ENCODE data around the gene FCHSD2. TPM values are rescaled to one million over a fixed set of nuclear protein-coding genes. Genes with fewer than 3 reads are reported as not detected.
A peak's percentile ranks its signal among the peaks of the same experiment; 100 is the strongest.

Gene FCHSD2
- total and polyA plus RNA-seq, 10 donors, result 30.2 to 129 (median 69.7) TPM

GRCh38 chr11:73024639-73025038, 117.5 kb downstream of the FCHSD2 start:
- WGBS, 5 donors, result 92 to 97% (median 95%) methylated on average over 5 of the region's 5 CpGs

GRCh38 chr11:73019996-73020395, 122.1 kb downstream of the FCHSD2 start:
- H3K9me3 ChIP-seq, result peaks cover 3 to 34% (median 26%) of the 10 kb centered on the region in 8 donors
- WGBS, 5 donors, result 92 to 100% (median 93%) methylated on average over 1 of the region's 1 CpG
- peak overlapping the region in 1 of 8 donors; percentile 22 for H3K27ac ChIP-seq
- no peak for DNase-seq
- intact Hi-C loops (cut with DNase I; ENCODE audit: low total_unique reads), result no loop called here
- no peaks in the 10 kb centered on the region for H3K27me3 ChIP-seq (replicated peaks in 1 of 7)
- peaks cover 0 to 22% (median 3%) of the 10 kb centered on the region in 6 donors for H3K36me3 ChIP-seq
- peaks cover 0 to 37% (median 18%) of the 10 kb centered on the region in 6 donors for H3K4me1 ChIP-seq
- TF ChIP-seq, protein P1, sequence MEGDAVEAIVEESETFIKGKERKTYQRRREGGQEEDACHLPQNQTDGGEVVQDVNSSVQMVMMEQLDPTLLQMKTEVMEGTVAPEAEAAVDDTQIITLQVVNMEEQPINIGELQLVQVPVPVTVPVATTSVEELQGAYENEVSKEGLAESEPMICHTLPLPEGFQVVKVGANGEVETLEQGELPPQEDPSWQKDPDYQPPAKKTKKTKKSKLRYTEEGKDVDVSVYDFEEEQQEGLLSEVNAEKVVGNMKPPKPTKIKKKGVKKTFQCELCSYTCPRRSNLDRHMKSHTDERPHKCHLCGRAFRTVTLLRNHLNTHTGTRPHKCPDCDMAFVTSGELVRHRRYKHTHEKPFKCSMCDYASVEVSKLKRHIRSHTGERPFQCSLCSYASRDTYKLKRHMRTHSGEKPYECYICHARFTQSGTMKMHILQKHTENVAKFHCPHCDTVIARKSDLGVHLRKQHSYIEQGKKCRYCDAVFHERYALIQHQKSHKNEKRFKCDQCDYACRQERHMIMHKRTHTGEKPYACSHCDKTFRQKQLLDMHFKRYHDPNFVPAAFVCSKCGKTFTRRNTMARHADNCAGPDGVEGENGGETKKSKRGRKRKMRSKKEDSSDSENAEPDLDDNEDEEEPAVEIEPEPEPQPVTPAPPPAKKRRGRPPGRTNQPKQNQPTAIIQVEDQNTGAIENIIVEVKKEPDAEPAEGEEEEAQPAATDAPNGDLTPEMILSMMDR (IDR thresholded peaks at IDR 0.05 in 8 of 11, conservative IDR thresholded peaks at IDR 0.05 in 3 of 11), result no peak
- no peak for TF ChIP-seq POLR2A (IDR thresholded peaks at IDR 0.05)
- no peak for TF ChIP-seq POLR2AphosphoS5 (IDR thresholded peaks at IDR 0.05)
- no peak overlapping the region for H3K4me3 ChIP-seq

More at GRCh38 chr11:73024639-73025038, 117.5 kb downstream of the FCHSD2 start:
- Histone ChIP-seq H3K27ac (no peak overlapping the region), H3K4me1 (peaks cover 0 to 40% (median 16%) of the 10 kb centered on the region in 6 donors), H3K36me3 (peaks cover 0 to 61% (median 14%) of the 10 kb centered on the region in 6 donors), H3K4me3 (no peak overlapping the region), H3K27me3 (replicated peaks in 1 of 7) (no peaks in the 10 kb centered on the region), H3K9me3 (peaks cover 5 to 80% (median 59%) of the 10 kb centered on the region in 8 donors)
- TF ChIP-seq, protein P1 (IDR thresholded peaks at IDR 0.05 in 8 of 11, conservative IDR thresholded peaks at IDR 0.05 in 3 of 11), result no peak
- TF ChIP-seq POLR2AphosphoS5 (IDR thresholded peaks at IDR 0.05) (no peak), POLR2A (IDR thresholded peaks at IDR 0.05) (no peak)
- intact Hi-C loops (cut with DNase I; ENCODE audit: low total_unique reads), result no loop called here
- no peak for DNase-seq

DNA sequence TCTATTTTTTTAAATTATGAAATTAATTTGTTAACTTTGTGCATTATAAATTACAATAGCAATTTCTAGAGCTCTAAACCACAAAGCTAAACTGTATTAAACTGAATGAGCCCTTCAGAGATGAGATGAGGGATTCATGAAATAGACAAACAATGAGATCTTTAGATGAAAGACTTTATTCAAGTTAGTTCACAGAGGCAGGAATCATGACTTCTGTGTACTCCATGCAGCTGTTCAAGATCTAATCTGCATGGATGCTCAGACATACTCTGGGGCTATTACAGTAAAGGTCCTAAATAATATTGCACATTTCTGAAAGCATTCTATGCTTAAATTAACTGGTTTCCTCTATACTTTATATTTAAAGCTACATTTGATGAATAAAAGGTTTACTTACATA, 122.7 kb downstream of the FCHSD2 start:
- Histone ChIP-seq H3K27ac (no peak overlapping the region), H3K9me3 (peaks cover 2 to 29% (median 20%) of the 10 kb centered on the region in 8 donors), H3K27me3 (replicated peaks in 1 of 7) (no peaks in the 10 kb centered on the region), H3K4me3 (no peak overlapping the region), H3K36me3 (peaks cover 0 to 22% (median 1%) of the 10 kb centered on the region in 6 donors), H3K4me1 (peaks cover 0 to 43% (median 20%) of the 10 kb centered on the region in 6 donors)
- TF ChIP-seq POLR2A (IDR thresholded peaks at IDR 0.05), result no peak
- no peak for TF ChIP-seq POLR2AphosphoS5 (IDR thresholded peaks at IDR 0.05)
- TF ChIP-seq, protein P1 (IDR thresholded peaks at IDR 0.05 in 8 of 11, conservative IDR thresholded peaks at IDR 0.05 in 3 of 11), result no peak
- no peak for DNase-seq
- intact Hi-C loops (cut with DNase I; ENCODE audit: low total_unique reads), result no loop called here

DNA sequence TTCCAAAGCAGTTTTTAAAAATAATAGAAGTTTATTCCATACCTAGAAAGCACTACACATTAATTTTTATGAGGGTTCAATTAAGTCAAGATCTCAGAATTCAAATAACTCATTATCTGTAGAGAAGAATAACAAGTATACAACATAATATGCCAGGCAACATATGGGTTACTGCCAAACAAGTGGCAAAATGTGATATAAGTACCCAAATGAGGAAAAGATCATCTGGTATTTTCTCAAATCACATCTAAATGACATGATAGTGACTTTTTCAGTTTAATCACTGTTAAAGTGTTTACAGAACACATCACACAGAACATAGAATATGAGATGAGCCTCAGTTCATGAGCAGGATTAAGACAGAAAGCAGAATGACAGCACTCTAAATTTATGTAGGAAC, 123.3 kb downstream of the FCHSD2 start:
- TF ChIP-seq POLR2AphosphoS5 (IDR thresholded peaks at IDR 0.05) (no peak), POLR2A (IDR thresholded peaks at IDR 0.05) (no peak)
- TF ChIP-seq, protein P1 (IDR thresholded peaks at IDR 0.05 in 8 of 11, conservative IDR thresholded peaks at IDR 0.05 in 3 of 11), result no peak
- H3K27me3 ChIP-seq (replicated peaks in 1 of 7), result no peaks in the 10 kb centered on the region
- no peak for DNase-seq
- peaks cover 0 to 49% (median 21%) of the 10 kb centered on the region in 6 donors for H3K4me1 ChIP-seq
- H3K36me3 ChIP-seq, result peaks cover 0 to 21% (median 0%) of the 10 kb centered on the region in 6 donors
- peaks cover 0 to 23% (median 15%) of the 10 kb centered on the region in 8 donors for H3K9me3 ChIP-seq
- H3K4me3 ChIP-seq, result no peak overlapping the region
- intact Hi-C loops (cut with DNase I; ENCODE audit: low total_unique reads), result no loop called here
- H3K27ac ChIP-seq, result peak overlapping the region in 1 of 8 donors; percentile 18
